ENCODE data around the gene RPS6KA4. TPM values are rescaled to one million over a fixed set of nuclear protein-coding genes. Genes with fewer than 3 reads are reported as not detected.

RPS6KA4 gene
- polyA plus RNA-seq, 1 donor (not counting 4 experiments of a cell fraction or from before 2014, with no cell fraction given): 52.4 TPM

DNA sequence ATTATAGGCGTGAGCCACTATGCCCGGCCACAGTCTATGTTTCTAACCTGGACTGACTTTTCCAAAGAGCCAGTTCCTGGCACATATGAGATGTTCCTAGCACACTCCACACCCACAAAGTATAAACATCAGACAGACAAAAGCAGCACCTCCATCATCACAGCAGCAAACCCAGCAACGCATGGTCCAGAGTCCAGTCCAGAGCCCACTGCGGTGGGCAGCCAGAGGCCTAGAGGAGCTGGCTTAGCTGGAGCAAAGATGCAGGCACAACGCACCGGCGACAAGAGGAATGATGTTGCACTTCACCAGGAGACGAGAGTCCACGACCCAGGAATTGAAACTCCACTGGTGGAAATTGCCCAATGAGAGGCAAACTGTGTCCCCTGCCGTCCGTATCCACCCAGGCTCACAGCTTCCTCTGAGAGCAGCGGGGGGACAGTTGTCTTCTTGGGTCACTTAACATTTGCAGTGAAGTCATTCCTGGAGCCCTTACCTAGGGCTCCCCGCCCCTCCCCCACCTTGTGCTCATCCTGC lies 36.6 kb downstream of the RPS6KA4 start:
- Histone ChIP-seq H3K4me1 (ENCODE audit: control insufficient read depth, extremely low read depth, insufficient read depth, low read length) (peaks cover 7% of the 10 kb centered on the region), H4K20me1 (ENCODE audit: control insufficient read depth, extremely low read depth, insufficient read depth, low read length) (no peaks in the 10 kb centered on the region), H2AFZ (ENCODE audit: control insufficient read depth, low read length) (no peak overlapping the region), H3K36me3 (ENCODE audit: control insufficient read depth in 2 of 2, extremely low read depth in 1 of 2, insufficient read depth in 2 of 2, low read length in 2 of 2) (no peaks in the 10 kb centered on the region), H3K27ac (ENCODE audit: control insufficient read depth, insufficient read depth, low read length) (no peak overlapping the region), H3K4me2 (ENCODE audit: control insufficient read depth, extremely low read depth, insufficient read depth, low read depth, low read length) (no peak overlapping the region), H3K9me3 (ENCODE audit: control insufficient read depth, low read depth, low read length) (no peaks in the 10 kb centered on the region), H3K9me1 (ENCODE audit: control insufficient read depth, extremely low read depth, insufficient read depth, low read length) (no peaks in the 10 kb centered on the region), H3K79me2 (ENCODE audit: control insufficient read depth, insufficient read depth, low read length) (no peaks in the 10 kb centered on the region), H3K27me3 (ENCODE audit: control insufficient read depth, extremely low read depth, insufficient read depth, low read length) (no peaks in the 10 kb centered on the region), H3K9ac (ENCODE audit: control insufficient read depth, extremely low read depth, insufficient read depth, low read length) (no peak overlapping the region), H3K4me3 (ENCODE audit: control insufficient read depth in 2 of 3, extremely low read depth in 1 of 3, insufficient read depth in 2 of 3, low read depth in 1 of 3, low read length in 3 of 3) (no peak overlapping the region)
- no peak for FAIRE-seq
- dilution Hi-C loops (cut with MboI; ENCODE audit: extremely low pct_ligation_motif_present, low sequenced_read_pairs): no loop called here
- TF ChIP-seq, protein P1, sequence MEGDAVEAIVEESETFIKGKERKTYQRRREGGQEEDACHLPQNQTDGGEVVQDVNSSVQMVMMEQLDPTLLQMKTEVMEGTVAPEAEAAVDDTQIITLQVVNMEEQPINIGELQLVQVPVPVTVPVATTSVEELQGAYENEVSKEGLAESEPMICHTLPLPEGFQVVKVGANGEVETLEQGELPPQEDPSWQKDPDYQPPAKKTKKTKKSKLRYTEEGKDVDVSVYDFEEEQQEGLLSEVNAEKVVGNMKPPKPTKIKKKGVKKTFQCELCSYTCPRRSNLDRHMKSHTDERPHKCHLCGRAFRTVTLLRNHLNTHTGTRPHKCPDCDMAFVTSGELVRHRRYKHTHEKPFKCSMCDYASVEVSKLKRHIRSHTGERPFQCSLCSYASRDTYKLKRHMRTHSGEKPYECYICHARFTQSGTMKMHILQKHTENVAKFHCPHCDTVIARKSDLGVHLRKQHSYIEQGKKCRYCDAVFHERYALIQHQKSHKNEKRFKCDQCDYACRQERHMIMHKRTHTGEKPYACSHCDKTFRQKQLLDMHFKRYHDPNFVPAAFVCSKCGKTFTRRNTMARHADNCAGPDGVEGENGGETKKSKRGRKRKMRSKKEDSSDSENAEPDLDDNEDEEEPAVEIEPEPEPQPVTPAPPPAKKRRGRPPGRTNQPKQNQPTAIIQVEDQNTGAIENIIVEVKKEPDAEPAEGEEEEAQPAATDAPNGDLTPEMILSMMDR (optimal IDR thresholded peaks at IDR 0.05 in 1 of 3, IDR thresholded peaks at IDR 0.05 in 1 of 3, conservative IDR thresholded peaks at IDR 0.05 in 1 of 3; ENCODE audit: extremely low read depth in 1 of 3, insufficient read depth in 2 of 3, low read length in 3 of 3): no peak
- TF ChIP-seq EZH2 (IDR thresholded peaks at IDR 0.05; ENCODE audit: low read length): no peak
- DNase-seq (ENCODE audit: low read depth, low spot score): no peak

DNA sequence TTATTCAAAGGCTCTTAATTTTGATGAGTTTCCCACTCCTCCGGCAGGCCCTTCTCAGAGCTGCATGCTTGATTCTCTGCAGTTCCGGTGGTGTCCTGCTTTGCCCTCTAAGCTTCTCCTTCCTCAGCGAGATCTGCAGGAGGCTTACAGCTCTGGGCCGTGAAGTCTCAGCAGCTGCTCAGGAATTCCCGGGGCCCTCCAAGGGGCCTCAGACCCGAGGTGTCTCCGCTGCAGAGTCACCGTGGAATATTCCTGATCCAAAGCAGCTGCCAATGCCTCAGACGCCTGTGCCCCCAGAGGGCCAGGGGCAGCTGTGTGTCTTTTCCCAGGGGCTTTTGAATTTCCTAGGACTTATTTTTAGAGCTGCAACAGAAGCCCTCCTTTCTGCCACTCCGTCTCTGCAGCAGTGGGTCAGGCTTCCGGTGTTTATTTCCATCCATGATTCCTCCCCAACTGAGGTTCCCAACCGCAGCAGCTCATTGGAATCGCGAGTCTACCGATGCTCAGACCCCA lies 37.2 kb downstream of the RPS6KA4 start:
- Histone ChIP-seq H3K27ac (ENCODE audit: control insufficient read depth, insufficient read depth, low read length) (no peak overlapping the region), H3K27me3 (ENCODE audit: control insufficient read depth, extremely low read depth, insufficient read depth, low read length) (no peaks in the 10 kb centered on the region), H3K9me1 (ENCODE audit: control insufficient read depth, extremely low read depth, insufficient read depth, low read length) (no peaks in the 10 kb centered on the region), H2AFZ (ENCODE audit: control insufficient read depth, low read length) (no peak overlapping the region), H3K4me2 (ENCODE audit: control insufficient read depth, extremely low read depth, insufficient read depth, low read depth, low read length) (no peak overlapping the region), H3K4me1 (ENCODE audit: control insufficient read depth, extremely low read depth, insufficient read depth, low read length) (peaks cover 7% of the 10 kb centered on the region), H3K9me3 (ENCODE audit: control insufficient read depth, low read depth, low read length) (no peaks in the 10 kb centered on the region), H3K79me2 (ENCODE audit: control insufficient read depth, insufficient read depth, low read length) (no peaks in the 10 kb centered on the region), H4K20me1 (ENCODE audit: control insufficient read depth, extremely low read depth, insufficient read depth, low read length) (no peaks in the 10 kb centered on the region), H3K36me3 (ENCODE audit: control insufficient read depth in 2 of 2, extremely low read depth in 1 of 2, insufficient read depth in 2 of 2, low read length in 2 of 2) (no peaks in the 10 kb centered on the region), H3K4me3 (ENCODE audit: control insufficient read depth in 2 of 3, extremely low read depth in 1 of 3, insufficient read depth in 2 of 3, low read depth in 1 of 3, low read length in 3 of 3) (no peak overlapping the region), H3K9ac (ENCODE audit: control insufficient read depth, extremely low read depth, insufficient read depth, low read length) (no peak overlapping the region)
- TF ChIP-seq, protein P1 (optimal IDR thresholded peaks at IDR 0.05 in 1 of 3, IDR thresholded peaks at IDR 0.05 in 1 of 3, conservative IDR thresholded peaks at IDR 0.05 in 1 of 3; ENCODE audit: extremely low read depth in 1 of 3, insufficient read depth in 2 of 3, low read length in 3 of 3): no peak
- TF ChIP-seq EZH2 (IDR thresholded peaks at IDR 0.05; ENCODE audit: low read length): no peak
- DNase-seq (ENCODE audit: low read depth, low spot score): no peak
- FAIRE-seq: no peak
- dilution Hi-C loops (cut with MboI; ENCODE audit: extremely low pct_ligation_motif_present, low sequenced_read_pairs): no loop called here
